Aorta (tissue), 5 donors: ENCODE results near the gene RNF2. TPM values are rescaled to one million over a fixed set of nuclear protein-coding genes. Genes with fewer than 3 reads are reported as not detected.
"Not testable (repeated sequence)": the region's sequence is repeated elsewhere in the genome, so short reads cannot be mapped to it uniquely, and the experiment has no call there.

Experiments
- ATAC-seq: fragments of 200-7000 bp; cut with Tn5 transposase; one replicate; pipeline ENCODE4 v1.9.1; 2022; ENCODE audit warnings: moderate library complexity; ENCODE audit not compliant: low FRiP score
- DNase-seq, 2 donors: peaks; one replicate each; pipeline ENCODE4 v3.0.0-alpha.2; 2020
- H3K27ac ChIP-seq, 2 donors: one replicate each; pipeline ENCODE4 v1.5.1; 2013; ENCODE audit warnings: low read length in 2 of 2, mild to moderate bottlenecking in 2 of 2, moderate library complexity in 2 of 2, control low read depth in 1 of 2, inconsistent platforms in 1 of 2, low read depth in 1 of 2
- H3K27me3 ChIP-seq, 2 donors: one replicate each; pipeline ENCODE4 v1.6.1; 2013; ENCODE audit warnings: control low read depth in 1 of 2, low read length in 1 of 2, mild to moderate bottlenecking in 1 of 2, moderate library complexity in 1 of 2; ENCODE audit not compliant: insufficient read depth in 2 of 2, control insufficient read depth in 1 of 2
- H3K36me3 ChIP-seq, 2 donors: one replicate each; pipeline ENCODE4 v1.6.1; 2013; ENCODE audit warnings: control low read depth in 1 of 2, low read length in 1 of 2, mild to moderate bottlenecking in 1 of 2; ENCODE audit not compliant: insufficient read depth in 2 of 2, control insufficient read depth in 1 of 2
- H3K4me1 ChIP-seq, 2 donors: one replicate each; pipeline ENCODE4 v1.6.1; 2013; ENCODE audit warnings: low read length in 2 of 2, control low read depth in 1 of 2, mild to moderate bottlenecking in 1 of 2, moderate library complexity in 1 of 2; ENCODE audit not compliant: insufficient read depth in 2 of 2, control insufficient read depth in 1 of 2
- H3K4me3 ChIP-seq, 2 donors: one replicate each; pipeline ENCODE4 v1.5.1; 2013; ENCODE audit warnings: low read length in 2 of 2, control low read depth in 1 of 2, mild to moderate bottlenecking in 1 of 2
- H3K9me3 ChIP-seq: one replicate; pipeline ENCODE4 v1.6.1; 2013; ENCODE audit warnings: mild to moderate bottlenecking, low read length; ENCODE audit not compliant: control insufficient read depth
- WGBS, 2 donors: extraction: QIAGEN DNeasy Blood & Tissue Kit; methylation state at CpG; one replicate each; pipeline ENCODE4 v1.1.7; 2013; 5-methylcytosine and 5-hydroxymethylcytosine counted together
- intact Hi-C, 2 donors: fragments of 100-400 bp; cut with DNase I; formaldehyde crosslinking; loops; one replicate each; pipeline versions ENCODE4 v1.14.2 to v1.15.0; 2022
- polyA plus RNA-seq, 2 donors: library from polyadenylated mRNA; stranded (reverse); fragments of 200-250 nt; gene quantifications; one replicate each; pipeline ENCODE4 v1.2.3, GENCODE V29; 2013
- total RNA-seq, 2 donors: library from RNA; stranded (reverse); fragmentation: NEBNext Ultra II Directional; extraction: Animal tissue kit (Norgen Biotek cat#: 25700); gene quantifications; one replicate each; pipeline ENCODE4 v1.2.1, GENCODE V29; 2021
- donor health status: healthy with polysubstance abuse.
- donor health status: Bipolar disorder and iron deficiency.
- donor health status: DM: no; HTN: no; CAD: no.
- donor health status: DM: no; HTN: no; CAD: no.
- donor health status: DM: yes; HTN: yes; CAD: no.

Gene RNF2
- total and polyA plus RNA-seq, 4 donors, result 4.1 to 19.0 (median 8.7) TPM

- peaks cover 0 to 3% of the 10 kb centered on the region in 2 donors for H3K36me3 ChIP-seq
- ATAC-seq, result no peak
- H3K4me1 ChIP-seq, result peaks cover 2 to 11% of the 10 kb centered on the region in 2 donors
These were observed 12.8 kb downstream of the RNF2 start for GRCh38 chr1:185058110-185058509.

GRCh38 chr1:185058876-185059275, 13.5 kb downstream of the RNF2 start:
- DNase-seq (no peak), ATAC-seq (no peak)
- Histone ChIP-seq H3K36me3 (peaks cover 0 to 3% of the 10 kb centered on the region in 2 donors), H3K27ac (no peak overlapping the region), H3K4me3 (no peak overlapping the region), H3K27me3 (no peaks in the 10 kb centered on the region), H3K4me1 (peaks cover 2 to 11% of the 10 kb centered on the region in 2 donors), H3K9me3 (peaks cover 1% of the 10 kb centered on the region)
- intact Hi-C loops, result no loop called here
- WGBS, 2 donors, result 11 to 12% methylated on average over 2 of the region's 2 CpGs

More at GRCh38 chr1:185058110-185058509, 12.8 kb downstream of the RNF2 start:
- Histone ChIP-seq H3K9me3 (no peaks in the 10 kb centered on the region), H3K4me3 (no peak overlapping the region), H3K27me3 (no peaks in the 10 kb centered on the region), H3K27ac (no peak overlapping the region)
- intact Hi-C loops, result no loop called here
- DNase-seq, result no peak
- 97 to 98% methylated on average over 2 of the region's 2 CpGs for WGBS, 2 donors

- H3K36me3 ChIP-seq, result no peaks in the 10 kb centered on the region
- intact Hi-C loops, result no loop called here
- no peaks in the 10 kb centered on the region for H3K27me3 ChIP-seq
- H3K4me1 ChIP-seq, result peaks cover 2 to 11% of the 10 kb centered on the region in 2 donors
- peaks cover 1% of the 10 kb centered on the region for H3K9me3 ChIP-seq
- H3K4me3 ChIP-seq, result no peak overlapping the region
- no peak overlapping the region for H3K27ac ChIP-seq
- DNase-seq (no peak), ATAC-seq (no peak)
- 49 to 63% methylated on average over 2 of the region's 2 CpGs for WGBS, 2 donors
These were observed 14.7 kb downstream of the RNF2 start for GRCh38 chr1:185059950-185060571.

GRCh38 chr1:185062710-185063370, 17.5 kb downstream of the RNF2 start:
- Histone ChIP-seq H3K9me3 (peaks cover 1% of the 10 kb centered on the region), H3K36me3 (peaks cover 2 to 3% of the 10 kb centered on the region in 2 donors), H3K4me3 (no peak overlapping the region), H3K27me3 (no peaks in the 10 kb centered on the region), H3K4me1 (peaks cover 2 to 7% of the 10 kb centered on the region in 2 donors), H3K27ac (no peak overlapping the region)
- 58 to 61% methylated on average over 1 of the region's 1 CpG for WGBS, 2 donors
- intact Hi-C loops, result no loop called here
- ATAC-seq, result no peak
- no peak for DNase-seq

- intact Hi-C loops, result no loop called here
- ATAC-seq (no peak), DNase-seq (no peak)
- Histone ChIP-seq H3K4me1 (peaks cover 2 to 7% of the 10 kb centered on the region in 2 donors), H3K27me3 (no peaks in the 10 kb centered on the region), H3K27ac (no peak overlapping the region), H3K4me3 (no peak overlapping the region), H3K36me3 (peaks cover 2 to 3% of the 10 kb centered on the region in 2 donors), H3K9me3 (peaks cover 1% of the 10 kb centered on the region)
- 96 to 98% methylated on average over 2 of the region's 2 CpGs for WGBS, 2 donors
These were observed 18.4 kb downstream of the RNF2 start for GRCh38 chr1:185063719-185064118.

- WGBS, 2 donors, result 95 to 97% methylated on average over 3 of the region's 3 CpGs
- H3K9me3 ChIP-seq, H3K27ac ChIP-seq, ATAC-seq, intact Hi-C loops, H3K27me3 ChIP-seq, H3K36me3 ChIP-seq, DNase-seq, H3K4me1 ChIP-seq, H3K4me3 ChIP-seq: not testable (repeated sequence)
These were observed 19.6 kb downstream of the RNF2 start for GRCh38 chr1:185065006-185065405.

GRCh38 chr1:185066181-185066580, 20.8 kb downstream of the RNF2 start:
- 96 to 97% methylated on average over 2 of the region's 2 CpGs for WGBS, 2 donors
- intact Hi-C loops, result no loop called here

GRCh38 chr1:185068341-185068740, 23.0 kb downstream of the RNF2 start:
- intact Hi-C loops, result no loop called here
- no peak for DNase-seq
- Histone ChIP-seq H3K4me1 (no peaks in the 10 kb centered on the region), H3K4me3 (no peak overlapping the region), H3K36me3 (peaks cover 2 to 3% of the 10 kb centered on the region in 2 donors), H3K9me3 (peaks cover 1% of the 10 kb centered on the region), H3K27ac (no peak overlapping the region), H3K27me3 (no peaks in the 10 kb centered on the region)
- no peak for ATAC-seq

More at GRCh38 chr1:185066181-185066580, 20.8 kb downstream of the RNF2 start:
- no peak overlapping the region for H3K27ac ChIP-seq
- no peak for DNase-seq
- no peaks in the 10 kb centered on the region for H3K4me1 ChIP-seq
- ATAC-seq, result no peak
- no peaks in the 10 kb centered on the region for H3K27me3 ChIP-seq
- no peak overlapping the region for H3K4me3 ChIP-seq
- peaks cover 2 to 3% of the 10 kb centered on the region in 2 donors for H3K36me3 ChIP-seq
- H3K9me3 ChIP-seq, result peaks cover 1% of the 10 kb centered on the region
